IPS DF 4.7 (cell line): Measurements from ENCODE around the gene FSD1L.
"Not testable (repeated sequence)": the region's sequence is repeated elsewhere in the genome, so short reads cannot be mapped to it uniquely, and the experiment has no call there.

Experiments
- DNase-seq: peaks from one replicate; pipeline ENCODE4 v3.0.0-alpha.2; 2013; ENCODE audit warnings: low spot score; ENCODE audit errors: extremely low read depth

Gene FSD1L

DNA sequence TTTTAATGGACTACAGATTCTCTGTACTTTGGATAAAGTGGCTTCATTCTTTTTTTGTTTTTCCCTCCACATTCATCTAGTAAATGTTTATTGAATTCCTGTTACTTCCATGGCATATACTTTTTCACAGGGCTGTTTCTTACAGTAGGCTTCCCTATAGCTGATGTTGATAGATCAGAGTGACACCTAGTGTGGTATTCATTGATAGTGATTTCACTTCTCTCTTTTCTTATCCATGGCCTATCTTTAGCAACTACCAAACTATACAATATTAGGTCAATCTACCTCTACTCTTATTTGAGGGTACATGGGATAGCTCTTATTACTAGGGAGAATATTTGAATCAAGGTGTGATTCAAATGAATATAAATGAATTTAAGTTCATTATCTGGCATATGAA, 35.8 kb downstream of the FSD1L start:
- DNase-seq: no peak

DNA sequence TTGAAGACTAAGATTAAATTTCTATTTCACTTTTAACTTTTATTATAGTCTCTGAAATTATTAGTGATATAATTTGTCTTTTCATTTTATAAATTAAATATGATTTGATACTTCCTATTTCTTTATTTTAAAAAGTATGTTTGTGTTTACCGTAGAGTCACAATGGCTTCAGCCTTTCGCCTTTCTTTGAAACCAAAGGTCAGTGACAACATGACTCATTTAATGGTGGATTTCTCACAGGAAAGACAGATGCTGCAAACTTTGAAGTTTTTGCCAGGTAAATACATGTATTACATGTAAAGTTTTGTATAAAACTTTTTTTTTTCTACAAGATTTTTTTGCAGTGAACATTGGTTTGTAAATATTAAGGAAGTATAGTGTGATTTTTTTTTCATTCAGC, 36.4 kb downstream of the FSD1L start:
- DNase-seq: no peak

DNA sequence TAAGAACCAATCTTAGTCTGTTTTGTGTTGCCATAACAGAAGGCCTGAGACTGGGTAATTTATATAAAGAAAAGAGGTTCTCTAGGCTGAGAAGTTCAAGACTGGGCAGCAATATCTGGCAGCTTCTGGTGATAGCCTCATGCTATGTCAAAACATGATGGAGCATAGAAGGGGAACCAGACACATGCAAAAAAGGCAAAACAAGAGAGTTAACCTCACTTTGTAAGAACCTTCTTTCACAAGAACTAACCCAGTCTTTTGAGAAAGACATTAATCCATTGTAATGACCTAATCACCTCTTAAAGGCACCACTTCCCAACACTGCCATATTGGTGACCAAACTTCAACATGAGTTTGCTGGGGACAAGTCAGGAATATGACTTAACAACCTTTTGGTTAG, 37.3 kb downstream of the FSD1L start:
- DNase-seq: no peak

DNA sequence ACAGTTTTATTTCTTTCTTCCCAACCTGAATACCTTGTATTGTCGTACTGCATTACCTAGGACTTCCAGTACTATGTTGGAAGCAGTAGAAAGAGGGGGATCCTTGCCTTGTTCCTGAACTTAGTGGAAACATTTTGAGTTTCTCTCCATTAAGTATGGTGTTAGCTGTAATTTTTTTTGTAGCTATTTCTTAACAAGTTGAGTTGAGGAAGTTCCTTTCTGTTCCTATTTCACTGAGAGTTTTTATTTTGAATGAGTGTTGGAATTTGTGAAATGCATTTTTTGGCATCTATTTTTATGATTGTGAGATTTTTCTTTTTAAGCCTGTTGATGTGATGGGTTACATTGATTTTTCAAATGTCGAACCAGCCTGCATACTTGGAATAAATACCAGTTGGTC, 49.0 kb downstream of the FSD1L start:
- DNase-seq: no peak

DNA sequence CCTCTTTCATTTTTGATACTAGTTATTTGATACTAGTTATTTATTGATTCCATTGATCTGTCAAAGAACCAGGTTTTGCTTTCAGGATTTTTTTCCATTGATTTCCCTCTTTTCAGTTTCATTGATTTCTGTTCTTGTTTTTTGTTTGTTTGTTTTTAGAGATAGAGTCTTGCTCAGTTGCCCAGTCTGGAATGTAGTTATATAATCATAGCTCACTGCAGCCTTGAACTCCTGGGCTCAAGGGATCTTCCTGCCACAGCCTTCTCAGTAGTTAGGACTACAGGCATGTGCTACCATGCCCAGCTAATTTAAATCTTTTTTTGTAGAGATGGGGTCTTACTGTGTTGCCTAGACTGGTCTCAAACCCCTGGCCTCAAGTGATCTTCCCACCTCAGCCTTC, 49.9 kb downstream of the FSD1L start:
- DNase-seq: no peak

DNA sequence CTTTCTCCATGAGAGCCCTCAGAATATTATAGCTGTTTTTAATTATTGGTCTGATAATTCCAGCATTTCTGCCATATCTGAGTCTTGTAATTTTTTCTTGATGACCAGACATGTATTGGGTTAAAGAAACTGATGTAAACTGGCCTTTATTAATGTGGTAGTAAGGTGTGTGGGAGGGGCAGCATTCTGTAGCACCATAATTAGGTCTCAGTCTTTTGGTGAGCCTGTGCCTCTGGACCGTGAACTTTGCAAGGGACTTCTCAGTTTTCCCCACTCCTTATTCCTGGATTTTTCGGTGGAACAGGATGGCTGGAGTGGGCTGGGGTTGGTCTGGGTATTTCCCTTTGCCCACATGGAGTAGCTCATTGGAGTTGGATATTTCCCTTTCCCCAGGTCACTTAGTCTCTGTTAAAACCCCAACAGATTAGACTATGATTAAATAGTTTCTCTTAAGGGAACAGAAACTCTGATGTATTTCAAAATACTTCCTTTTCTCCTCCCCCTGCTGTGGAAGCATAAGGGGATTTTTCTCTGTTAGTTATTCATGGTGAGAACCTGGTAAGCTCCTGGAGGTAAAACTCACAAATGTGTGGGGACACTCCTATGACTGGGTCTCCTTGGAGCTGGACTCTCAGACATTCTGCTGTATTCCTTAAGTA, 52.4 kb downstream of the FSD1L start:
- no peak for DNase-seq

DNA sequence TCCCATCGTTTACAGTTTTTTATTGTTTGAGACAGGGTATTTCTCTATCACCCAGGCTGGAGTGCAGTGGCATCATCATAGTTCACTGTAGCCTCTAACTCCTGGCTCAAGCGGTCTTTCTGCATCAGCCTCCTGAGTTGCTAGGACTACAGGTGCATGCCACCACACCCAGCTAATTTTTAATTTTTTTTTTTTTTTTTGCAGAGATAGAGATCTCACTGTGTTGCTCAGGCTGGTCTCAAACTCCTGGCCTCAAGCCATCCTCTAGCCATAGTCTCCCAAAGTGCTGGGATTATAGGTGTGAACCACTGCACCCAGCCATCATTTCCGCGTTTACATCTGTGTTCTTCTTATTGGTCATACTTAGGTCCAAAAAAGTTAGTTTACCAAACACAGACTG, 53.6 kb downstream of the FSD1L start:
- DNase-seq: no peak

DNA sequence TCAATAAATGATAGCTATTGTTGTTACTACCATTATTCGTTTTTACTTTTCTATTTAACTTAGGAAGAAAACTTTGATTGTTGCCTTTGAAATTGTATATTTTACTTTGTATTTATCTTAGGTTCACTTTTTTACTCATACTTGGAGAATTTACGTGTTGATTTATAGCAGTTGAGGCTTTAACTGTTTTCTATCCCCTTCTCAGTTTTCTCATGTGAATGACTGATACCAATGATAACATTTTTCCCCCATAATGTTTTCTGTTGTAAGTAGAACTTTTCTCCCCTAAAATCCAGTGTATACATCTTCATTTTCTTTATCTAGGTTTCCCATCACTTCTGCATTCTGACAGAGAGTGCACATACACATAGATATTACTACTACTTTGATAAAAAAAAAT, 54.4 kb downstream of the FSD1L start:
- DNase-seq: no peak

DNA sequence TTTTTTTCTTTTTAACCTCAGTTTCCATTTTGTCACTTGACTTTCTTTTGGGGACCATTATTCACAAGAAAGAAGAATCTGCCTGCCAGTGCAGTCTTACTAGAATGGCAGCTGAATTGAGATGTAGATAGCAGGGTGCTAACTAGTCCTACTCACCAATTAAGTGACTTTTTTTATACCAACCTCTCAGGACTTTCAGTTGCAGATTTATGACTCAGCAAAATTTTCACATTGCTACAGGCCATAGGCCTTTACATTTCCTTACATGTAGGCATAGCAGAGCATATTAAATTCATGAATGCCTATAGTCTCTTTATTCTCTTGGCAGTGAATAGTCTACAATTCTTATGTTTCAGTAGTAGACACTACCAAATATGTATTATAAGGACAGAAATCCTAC, 56.0 kb downstream of the FSD1L start:
- no peak for DNase-seq

DNA sequence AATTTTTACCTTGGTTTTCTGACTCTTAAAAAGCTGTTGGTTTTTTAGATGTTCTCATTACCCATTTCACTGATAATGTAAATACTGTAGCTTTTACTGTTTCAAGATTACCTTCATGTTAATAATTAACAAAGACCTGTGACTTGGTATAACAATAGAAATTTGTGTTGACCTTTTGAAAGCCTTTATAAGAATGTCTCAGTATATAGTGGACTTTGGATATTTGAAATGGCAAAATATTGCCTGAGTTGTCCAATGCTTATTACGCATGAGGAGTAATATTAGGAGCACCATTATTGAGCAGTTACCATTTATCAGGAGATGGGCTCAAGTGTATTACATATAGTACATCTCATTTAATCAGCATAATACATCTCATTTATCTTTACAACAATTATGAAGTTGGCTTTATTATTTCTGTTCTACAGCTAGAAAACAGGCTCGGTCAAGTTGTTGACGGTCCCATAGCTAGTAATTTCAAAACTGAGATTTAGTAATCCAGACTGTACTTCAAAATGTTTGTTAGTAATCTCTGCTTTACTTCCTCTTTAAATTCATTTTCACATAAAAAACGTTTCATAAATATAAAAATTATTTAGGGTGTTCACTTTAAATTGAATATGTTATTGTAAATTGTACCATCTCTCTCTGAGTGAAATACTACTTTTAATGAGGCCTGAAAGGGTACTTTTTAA, 59.4 kb downstream of the FSD1L start:
- DNase-seq: no peak

DNA sequence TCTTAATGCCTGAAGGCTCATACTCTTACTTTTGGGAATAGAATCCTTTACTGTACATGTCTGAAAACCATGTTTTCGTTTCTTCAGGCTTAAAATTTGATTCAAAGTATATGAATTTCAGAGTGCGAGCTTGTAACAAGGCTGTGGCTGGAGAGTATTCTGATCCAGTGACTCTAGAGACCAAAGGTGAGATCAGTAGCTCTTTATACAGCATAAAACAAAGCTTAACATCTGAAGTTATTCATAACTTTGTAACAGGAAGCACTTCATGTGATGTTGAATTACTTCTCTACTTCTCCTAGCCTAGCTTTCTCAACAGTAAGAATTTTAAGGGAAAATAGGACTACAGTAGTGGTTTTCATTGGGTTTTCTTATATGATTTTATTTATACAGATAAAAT, 60.7 kb downstream of the FSD1L start:
- no peak for DNase-seq

DNA sequence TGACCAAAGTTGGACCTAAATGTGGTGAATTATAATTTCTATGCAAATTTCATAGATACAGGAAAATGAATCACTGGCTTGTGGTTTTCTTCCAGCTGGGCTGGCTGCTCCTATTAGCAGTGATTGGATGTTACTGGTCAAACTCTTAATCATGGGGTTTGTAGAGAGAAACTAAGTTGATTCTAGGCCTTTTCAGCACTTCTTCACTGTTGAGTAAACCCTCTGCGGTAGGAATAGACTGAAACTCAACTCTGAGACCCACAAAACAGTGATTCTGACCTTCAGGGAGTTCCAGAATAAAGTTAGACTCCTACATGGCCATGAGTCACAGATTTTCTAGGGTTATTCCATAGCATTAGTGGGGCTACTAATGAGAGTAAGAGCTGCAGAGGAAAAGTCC, 62.2 kb downstream of the FSD1L start:
- no peak for DNase-seq

DNA sequence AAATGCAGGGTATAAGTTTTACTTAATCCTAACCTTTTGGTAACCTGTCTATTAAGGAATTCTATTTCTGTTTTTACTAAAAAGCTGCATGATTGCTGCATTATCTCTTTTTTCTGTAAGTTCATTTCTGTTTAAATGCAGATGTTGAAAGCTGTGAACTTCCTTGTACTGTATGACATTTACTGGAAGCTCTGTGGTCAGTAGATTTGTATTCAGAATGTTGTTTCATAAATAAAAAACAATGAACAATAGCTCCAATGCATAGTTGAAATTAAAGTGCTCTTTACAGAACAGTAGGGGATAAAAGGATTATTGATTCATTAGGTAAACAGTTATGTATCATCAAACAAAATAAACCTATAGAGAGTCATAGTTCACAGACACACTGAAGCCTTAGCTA, 63.6 kb downstream of the FSD1L start:
- no peak for DNase-seq

DNA sequence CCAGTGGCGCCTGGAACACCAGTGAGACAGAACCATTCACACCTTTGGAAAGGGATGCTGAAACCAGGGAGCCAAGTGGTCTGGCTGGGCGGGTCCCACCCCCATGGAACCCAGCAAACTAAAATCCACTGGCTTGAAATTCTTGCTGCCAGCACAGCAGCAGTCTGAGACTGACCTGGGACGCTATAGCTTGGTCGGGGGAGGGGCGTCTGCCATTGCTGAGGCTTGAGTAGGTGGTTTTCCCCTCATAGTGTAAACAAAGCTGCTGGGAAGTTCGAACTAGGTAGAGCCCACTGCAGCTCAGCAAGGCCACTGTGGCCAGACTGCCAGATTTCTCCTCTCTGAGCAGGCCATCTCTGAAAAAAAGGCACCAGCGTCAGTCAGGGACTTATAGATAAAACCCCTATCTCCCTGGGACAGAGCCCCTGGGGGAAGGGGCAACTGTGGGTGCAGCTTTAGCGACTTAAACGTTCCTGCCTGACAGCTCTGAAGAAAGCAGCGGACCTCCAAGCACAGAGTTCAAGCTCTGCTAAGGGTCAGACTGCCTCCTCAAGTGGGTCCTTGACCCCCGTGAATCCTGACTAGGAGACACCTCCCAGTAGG, 68.1 kb downstream of the FSD1L start:
- DNase-seq: no peak

DNA sequence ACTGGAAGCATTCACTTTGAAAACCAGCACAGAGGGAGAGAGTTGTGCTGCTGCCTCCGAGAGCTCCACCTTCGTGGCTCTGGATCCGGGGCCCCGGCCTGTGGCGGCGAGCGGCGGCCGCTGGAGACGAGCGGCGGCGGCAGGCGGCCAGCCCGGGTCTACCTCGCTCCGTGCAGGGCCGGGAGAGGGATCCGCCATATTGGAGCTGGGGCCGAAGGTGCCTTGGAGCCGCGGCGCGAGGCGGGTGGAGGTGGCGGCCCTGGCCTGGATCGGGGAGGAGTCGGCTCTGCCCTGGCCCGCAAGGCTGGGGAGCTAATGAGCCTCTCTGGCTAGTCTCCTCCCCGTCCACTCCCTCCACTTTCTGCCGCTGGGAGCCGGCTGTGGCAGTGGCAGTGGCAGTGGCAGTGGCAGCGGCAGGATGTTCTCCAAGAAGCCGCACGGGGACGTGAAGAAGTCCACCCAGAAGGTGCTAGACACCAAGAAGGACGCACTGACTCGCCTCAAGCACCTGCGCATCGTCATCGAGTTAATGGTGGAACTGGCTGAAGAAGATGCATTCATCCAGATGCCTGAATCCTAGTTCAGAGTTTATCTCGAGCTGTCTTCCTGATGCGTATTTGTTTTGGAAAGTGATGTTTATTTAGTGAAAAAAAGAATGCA, 72.0 kb downstream of the FSD1L start:
- DNase-seq: not testable (repeated sequence)

DNA sequence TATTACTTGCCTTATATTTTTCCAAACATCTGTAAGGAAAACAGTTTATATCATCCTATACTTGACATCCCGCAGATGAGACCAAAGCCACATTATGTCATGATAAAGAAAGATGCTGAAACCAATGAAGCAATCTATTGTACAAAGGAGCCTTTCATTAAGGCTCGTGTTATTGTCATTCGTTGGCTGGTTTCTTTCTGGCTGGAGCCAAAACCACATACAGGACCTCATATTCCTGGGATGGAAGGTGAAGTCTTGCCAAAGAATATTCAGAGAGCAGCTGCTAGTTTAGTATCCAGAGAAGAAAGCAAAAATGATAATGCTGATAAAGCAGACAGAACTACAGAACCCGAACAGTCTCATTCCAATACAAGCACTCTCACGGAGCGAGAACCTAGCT, 73.2 kb downstream of the FSD1L start:
- DNase-seq: not testable (repeated sequence)

DNA sequence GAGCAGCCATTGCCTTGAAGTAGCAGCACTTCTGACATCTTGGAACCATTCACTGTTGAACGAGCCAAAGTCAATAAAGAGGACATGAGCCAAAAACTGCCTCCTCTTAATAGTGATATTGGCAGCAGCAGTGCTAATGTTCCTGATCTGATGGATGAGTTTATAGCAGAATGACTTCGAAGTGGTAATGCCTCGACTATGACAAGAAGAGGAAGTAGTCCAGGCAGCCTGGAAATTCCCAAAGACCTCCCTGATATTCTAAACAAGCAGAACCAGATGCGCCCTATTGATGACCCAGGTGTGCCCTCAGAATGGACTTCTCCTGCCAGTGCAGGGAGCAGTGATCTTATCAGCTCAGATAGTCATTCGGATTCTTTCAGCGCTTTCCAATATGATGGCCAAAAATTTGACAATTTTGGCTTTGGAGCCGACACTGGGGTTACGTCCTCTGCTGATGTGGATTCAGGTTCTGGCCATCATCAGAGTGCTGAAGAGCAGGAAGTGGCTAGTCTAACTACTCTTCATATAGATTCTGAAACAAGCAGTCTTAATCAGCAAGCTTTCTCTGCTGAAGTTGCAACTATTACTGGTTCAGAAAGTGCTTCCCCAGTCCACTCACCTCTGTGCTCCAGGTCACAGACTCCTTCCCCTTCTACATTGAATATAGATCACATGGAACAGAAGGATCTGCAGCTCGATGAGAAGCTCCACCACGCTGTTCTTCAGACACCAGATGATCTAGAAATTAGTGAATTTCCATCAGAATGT, 75.0 kb downstream of the FSD1L start:
- not testable (repeated sequence) for DNase-seq

DNA sequence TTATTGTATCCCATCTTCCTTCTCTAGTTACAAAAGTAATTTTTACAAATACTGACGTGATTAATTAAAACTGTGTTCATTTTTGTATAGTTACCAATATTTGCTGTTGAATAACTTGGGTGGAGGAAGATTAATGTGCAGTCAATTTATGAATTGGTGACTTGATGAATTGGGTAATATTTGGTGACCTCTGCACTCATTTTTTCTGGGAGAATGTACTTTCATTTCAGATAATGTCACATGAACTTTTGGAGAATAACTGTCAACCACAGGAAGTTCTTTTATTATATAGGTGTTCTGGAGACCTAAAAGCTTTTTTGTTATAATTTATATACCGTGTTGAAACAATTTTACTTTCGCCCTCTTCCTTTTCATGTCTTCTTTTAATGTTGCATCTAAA, 83.7 kb downstream of the FSD1L start:
- DNase-seq: no peak

DNA sequence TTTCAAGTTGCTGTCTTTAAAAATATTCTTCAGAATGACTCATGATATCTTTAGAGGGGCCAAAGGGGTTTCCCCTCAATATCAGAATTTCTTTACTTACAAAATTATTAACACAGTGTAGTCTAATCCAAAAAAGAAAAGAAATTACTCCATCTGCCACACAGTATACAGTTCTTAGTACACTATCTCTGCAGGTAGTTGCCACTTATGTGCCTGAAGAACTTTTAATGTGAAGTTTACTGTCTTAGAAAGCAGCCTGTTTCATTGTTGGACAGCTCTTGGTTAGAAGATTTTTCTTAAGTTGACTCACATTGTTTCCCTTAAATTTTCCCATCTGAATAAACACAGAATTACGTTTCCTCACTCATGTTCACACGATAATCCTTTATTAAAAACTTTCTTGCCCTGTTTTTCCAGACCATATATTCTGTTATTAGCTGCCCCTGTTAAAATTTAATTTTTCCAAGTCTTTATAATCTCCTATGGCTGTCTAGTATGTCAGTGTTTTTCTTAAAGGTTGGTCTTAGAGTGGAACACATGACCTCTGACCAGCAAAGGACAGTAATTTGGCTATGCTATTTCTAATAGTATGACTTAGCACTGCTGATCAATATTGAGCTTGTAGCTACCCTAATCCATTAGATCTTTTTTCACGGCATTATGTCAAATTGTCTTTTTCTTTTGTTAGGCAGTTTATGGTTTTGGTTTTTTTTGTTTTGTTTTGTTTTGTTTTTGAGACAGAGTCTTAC, 88.3 kb downstream of the FSD1L start:
- DNase-seq: no peak

DNA sequence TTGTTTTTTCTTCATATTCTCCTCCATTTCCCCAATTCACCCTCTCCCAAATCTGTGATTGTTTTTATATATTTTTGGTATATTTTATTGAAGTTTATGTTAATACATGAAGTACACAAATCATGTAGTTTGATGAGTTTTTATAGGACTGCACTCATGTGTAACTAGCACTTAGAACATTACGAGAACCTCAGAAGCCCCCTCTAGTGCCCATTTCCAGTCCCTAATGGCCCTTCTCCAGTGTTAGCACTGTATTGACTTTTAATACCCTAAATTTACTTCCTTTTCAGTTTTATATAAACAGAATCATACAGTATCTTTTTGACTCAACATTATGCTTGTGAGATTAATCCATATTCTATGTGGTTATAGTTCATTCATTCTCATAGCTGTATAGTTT, 91.6 kb downstream of the FSD1L start:
- no peak for DNase-seq

DNA sequence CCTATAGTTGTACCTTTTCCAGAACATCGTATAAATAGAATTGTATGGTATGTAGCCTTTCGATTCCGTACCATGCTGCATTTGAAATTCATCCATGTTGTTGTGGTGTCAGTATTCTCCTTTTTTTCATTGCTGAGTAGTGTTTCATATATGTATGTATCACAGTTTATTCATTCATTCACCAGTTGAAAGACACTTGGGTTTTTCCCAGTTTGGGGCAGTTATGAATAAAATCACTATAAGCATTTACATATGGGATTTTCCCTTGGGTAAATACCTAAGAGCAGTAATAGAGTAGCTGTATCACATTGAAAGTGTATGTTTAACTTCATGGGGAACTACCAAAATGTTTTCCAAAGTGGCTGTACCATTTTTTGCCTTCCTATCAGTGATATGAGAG, 94.0 kb downstream of the FSD1L start:
- DNase-seq: no peak
